GM19099 (cell line): ENCODE results near the gene CD68.

ENCODE experiments used
- POLR2A ChIP-seq: IDR thresholded peaks from 3 replicates; pipeline ENCODE4 v1.6.1; 2011; ENCODE audit warnings: low read depth; ENCODE audit not compliant: insufficient read length; ENCODE audit errors: extremely low read depth

CD68 gene, protein sequence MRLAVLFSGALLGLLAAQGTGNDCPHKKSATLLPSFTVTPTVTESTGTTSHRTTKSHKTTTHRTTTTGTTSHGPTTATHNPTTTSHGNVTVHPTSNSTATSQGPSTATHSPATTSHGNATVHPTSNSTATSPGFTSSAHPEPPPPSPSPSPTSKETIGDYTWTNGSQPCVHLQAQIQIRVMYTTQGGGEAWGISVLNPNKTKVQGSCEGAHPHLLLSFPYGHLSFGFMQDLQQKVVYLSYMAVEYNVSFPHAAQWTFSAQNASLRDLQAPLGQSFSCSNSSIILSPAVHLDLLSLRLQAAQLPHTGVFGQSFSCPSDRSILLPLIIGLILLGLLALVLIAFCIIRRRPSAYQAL

GRCh38 chr17:7579001-7579833, at the start of gene CD68:
CD68 (plus strand) TSS chr17:7579638; CDS start chr17:7579678, 40 bp downstream.
- TF ChIP-seq POLR2A, result peak; percentile 67

GRCh38 chr17:7530023-7530900, 49.2 kb upstream of the CD68 start:
- TF ChIP-seq POLR2A, result no peak

DNA sequence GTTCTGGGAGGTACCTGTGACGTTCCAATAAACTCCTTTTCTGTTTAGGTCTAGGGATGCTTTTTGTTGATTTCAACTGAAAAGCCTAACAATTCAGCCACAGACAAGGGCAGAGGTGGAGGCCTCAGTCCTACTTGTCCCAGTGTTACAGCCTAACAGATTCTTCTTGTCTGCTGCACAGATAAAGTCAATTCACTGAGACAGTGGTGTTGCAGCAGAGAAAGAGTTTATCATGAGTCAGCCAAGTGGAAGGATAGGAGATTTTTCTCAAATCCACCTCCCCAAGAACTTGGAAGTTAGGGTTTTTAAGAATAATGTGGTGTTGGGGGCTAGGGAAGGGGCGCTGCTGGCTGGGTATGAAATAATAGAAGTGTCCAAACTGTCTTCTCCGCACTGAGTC, 41.4 kb upstream of the CD68 start:
- no peak for TF ChIP-seq POLR2A

- no peak for TF ChIP-seq POLR2A
Observed at GRCh38 chr17:7538891-7539545, 40.4 kb upstream of the CD68 start.

- no peak for TF ChIP-seq POLR2A
Observed at GRCh38 chr17:7541074-7541621, 38.3 kb upstream of the CD68 start.

GRCh38 chr17:7544911-7545310, 34.5 kb upstream of the CD68 start:
- no peak for TF ChIP-seq POLR2A

GRCh38 chr17:7548585-7549400, 30.6 kb upstream of the CD68 start, which contains the start of gene TNFSF12:
TNFSF12 (plus strand) TSS chr17:7549058; CDS start chr17:7549154, 96 bp downstream.
- TF ChIP-seq POLR2A, result peak; percentile 76

DNA sequence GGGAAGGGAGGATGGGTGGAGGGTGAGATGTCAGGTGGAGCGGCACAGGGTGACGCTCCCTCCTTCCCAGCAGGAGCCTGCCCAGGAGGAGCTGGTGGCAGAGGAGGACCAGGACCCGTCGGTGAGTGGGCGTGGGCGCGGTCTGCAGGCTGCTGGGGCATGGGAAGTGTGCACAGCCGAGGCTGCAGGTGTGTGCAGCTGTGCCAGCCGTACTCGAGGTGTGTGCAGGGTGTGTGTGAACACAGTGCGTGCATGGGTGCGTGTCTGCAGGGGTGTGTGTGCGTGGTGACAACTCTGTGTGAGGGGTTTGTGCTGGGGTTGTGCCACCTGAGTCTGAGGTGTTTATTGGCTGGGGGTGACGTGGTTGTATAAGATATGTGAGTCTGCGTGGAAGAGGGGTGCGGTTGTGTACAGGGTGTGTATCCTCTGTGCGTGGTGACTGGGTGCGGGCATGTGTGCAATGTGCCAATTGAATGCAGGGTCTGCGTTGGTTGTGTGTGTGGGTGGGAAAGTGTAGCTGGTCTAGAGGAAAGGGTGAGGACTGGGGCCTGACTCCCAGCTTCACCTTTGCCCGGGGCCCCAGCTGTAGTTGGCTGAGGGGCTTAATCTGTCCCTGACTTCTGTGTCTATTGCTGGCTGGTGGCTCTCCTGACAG, 29.9 kb upstream of the CD68 start:
- TF ChIP-seq POLR2A, result no peak

DNA sequence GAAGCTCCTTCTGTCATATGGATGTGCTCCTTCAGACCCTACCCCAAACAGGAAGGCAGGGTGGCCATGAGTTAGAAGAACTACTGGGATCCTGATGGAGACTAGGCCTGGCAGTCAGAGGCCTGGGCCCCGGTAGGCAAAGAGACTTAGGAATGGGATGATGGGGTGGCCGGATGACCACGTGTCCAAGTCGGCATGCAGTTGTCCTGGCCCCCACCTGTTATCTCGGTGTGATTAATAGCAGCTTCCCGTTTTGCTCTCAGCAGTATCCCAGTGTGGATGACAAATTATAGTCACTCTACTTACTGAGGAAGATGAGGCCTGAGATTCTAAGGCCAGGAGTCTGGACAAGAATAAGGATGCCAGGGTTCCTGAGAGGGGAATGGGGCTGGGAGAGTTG, 29.1 kb upstream of the CD68 start:
- no peak for TF ChIP-seq POLR2A

DNA sequence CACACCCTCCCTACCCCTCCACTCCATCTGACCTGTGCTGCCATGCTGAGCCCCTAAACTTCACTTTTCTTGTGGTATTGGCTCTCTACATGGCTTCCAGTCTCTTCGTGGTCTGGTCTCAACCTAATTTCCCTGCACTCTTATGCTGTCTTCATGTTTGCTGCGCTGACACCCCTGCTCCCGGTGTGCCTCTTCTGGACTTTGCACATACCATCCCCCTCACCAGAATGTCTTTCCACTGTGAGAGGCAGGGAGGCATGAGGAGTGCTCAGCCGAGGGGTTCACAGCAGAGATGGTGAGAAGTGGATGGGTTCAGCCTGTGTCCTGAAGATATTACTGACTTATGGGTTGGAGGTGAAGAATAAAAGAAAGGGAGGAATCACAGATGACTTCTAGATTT, 28.0 kb upstream of the CD68 start:
- no peak for TF ChIP-seq POLR2A

DNA sequence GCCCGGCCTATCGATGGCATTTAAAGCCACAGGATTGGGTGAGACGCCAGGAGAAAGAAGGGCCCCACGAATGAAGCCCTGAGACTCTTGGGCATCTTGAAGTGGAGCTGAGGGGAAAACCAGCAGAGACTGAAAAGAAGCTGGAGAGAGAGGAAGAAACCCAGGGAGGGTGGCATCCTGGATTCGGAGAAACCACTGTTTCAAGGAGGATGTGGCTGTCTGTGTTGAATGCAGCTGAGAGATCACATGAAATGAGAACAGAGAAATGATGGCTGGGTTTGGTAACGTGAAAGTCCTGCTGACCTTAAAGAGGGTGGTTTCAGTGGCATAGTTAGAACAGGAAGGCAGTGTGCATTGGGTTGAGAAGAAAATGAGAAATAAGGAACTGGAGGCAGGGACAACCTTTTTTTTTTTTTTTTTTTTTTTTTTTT, 26.8 kb upstream of the CD68 start:
- TF ChIP-seq POLR2A, result no peak

DNA sequence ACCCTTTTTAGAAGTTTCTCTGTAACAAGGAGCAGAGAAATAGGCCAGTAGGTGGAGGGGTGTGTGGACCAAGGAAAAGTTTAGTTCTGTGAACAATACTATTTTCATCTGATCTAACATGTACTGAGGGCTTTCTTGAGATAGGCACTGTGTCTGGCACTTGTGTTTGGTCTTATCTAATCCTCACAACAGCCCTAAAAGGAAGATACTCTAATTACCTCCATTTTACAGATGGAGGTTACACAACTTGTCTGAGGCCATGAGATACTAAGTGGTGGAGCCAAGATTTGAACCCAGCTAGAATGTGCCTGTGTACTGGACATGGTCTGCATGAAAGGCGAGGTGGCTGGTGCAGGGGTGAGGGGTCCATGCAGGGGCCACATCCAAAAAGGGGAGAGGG, 26.1 kb upstream of the CD68 start:
- no peak for TF ChIP-seq POLR2A
